PC-3 (cell line): ENCODE data around the gene ARSB. TPM values are rescaled to one million over a fixed set of nuclear protein-coding genes. Genes with fewer than 3 reads are reported as not detected.

Experiments
- ATAC-seq: fragments of 200-7000 bp; cut with Tn5 transposase; 2 replicates; pipeline ENCODE4 v1.9.1; 2020; ENCODE audit warnings: mild to moderate bottlenecking, moderate library complexity
- BruUV-seq: library from RNA; stranded (reverse); fragments of 400-500 nt; replicated peaks from 2 replicates; lab custom pipeline; 2021; lab: Mats Ljungman, UMichigan
- CTCF ChIA-PET: fragments of 300-600 bp; sonication (Branson Sonifier 250); formaldehyde crosslinking; loops from one replicate; lab custom pipeline; 2022; ENCODE audit warnings: antibody characterized with exemption; lab: Charles Lee
- POLR2A ChIA-PET: fragments of 300-600 bp; sonication (Branson Sonifier 250); formaldehyde crosslinking; loops from one replicate; lab custom pipeline; 2022; ENCODE audit warnings: antibody characterized with exemption; ENCODE audit not compliant: unreplicated experiment; lab: Charles Lee
- DNase-seq: peaks from one replicate; pipeline ENCODE4 v3.0.0-alpha.2; 2015
- H2AFZ ChIP-seq: fragments of 300-600 bp; sonication (generic); 2 replicates; pipeline ENCODE4 v1.6.0; 2016; ENCODE audit warnings: antibody characterized with exemption, low read length
- H3F3A ChIP-seq: fragments of 300-600 bp; sonication (generic); one replicate; pipeline ENCODE4 v1.6.0; 2017; ENCODE audit warnings: antibody characterized with exemption, low read length, control low read depth, mild to moderate bottlenecking; ENCODE audit not compliant: unreplicated experiment
- H3K27ac ChIP-seq: fragments of 300-600 bp; sonication (generic); 2 replicates; pipeline ENCODE4 v1.5.1; 2016; ENCODE audit warnings: mild to moderate bottlenecking, low read length
- H3K27me3 ChIP-seq: fragments of 300-600 bp; sonication (generic); 2 replicates; pipeline ENCODE4 v1.6.1; 2016; ENCODE audit warnings: low read length, mixed read lengths
- H3K36me3 ChIP-seq: fragments of 300-600 bp; sonication (generic); 2 replicates; pipeline ENCODE4 v1.6.1; 2016; ENCODE audit warnings: low read depth, mixed run types, low read length, mixed read lengths
- H3K4me1 ChIP-seq: fragments of 300-600 bp; sonication (generic); 2 replicates; pipeline ENCODE4 v1.5.1; 2016; ENCODE audit warnings: low read length; ENCODE audit not compliant: insufficient read depth
- H3K4me2 ChIP-seq: fragments of 300-600 bp; sonication (generic); 2 replicates; pipeline ENCODE4 v1.6.0; 2016; ENCODE audit warnings: low read length
- H3K4me3 ChIP-seq: fragments of 300-600 bp; sonication (generic); 2 replicates; pipeline ENCODE4 v1.5.1; 2016; ENCODE audit warnings: mild to moderate bottlenecking, low read length, mixed read lengths
- H3K79me2 ChIP-seq: fragments of 300-600 bp; sonication (generic); 2 replicates; pipeline ENCODE4 v1.6.1; 2017; ENCODE audit warnings: low read length, mixed read lengths
- H3K9ac ChIP-seq: fragments of 300-600 bp; sonication (generic); 2 replicates; pipeline ENCODE4 v1.6.0; 2016; ENCODE audit warnings: mild to moderate bottlenecking, low read length
- H3K9me2 ChIP-seq: fragments of 300-600 bp; sonication (generic); replicated peaks from 2 replicates; pipeline ENCODE4 v1.6.1; 2016; ENCODE audit warnings: mixed run types, low read length, mixed read lengths
- H3K9me3 ChIP-seq: fragments of 300-600 bp; sonication (generic); 2 replicates; pipeline ENCODE4 v1.6.1; 2016; ENCODE audit warnings: low read length, mixed read lengths
- H4K20me1 ChIP-seq: fragments of 300-600 bp; sonication (generic); 2 replicates; pipeline ENCODE4 v1.6.1; 2016; ENCODE audit warnings: low read length, mixed read lengths
- EZH2 ChIP-seq: fragments of 300-600 bp; sonication (generic); IDR thresholded peaks from one replicate; pipeline ENCODE4 v1.6.1; 2017; ENCODE audit warnings: antibody characterized with exemption, mild to moderate bottlenecking, low read length; ENCODE audit not compliant: unreplicated experiment
- EZH2phosphoT487 ChIP-seq: fragments of 300-600 bp; sonication (generic); IDR thresholded peaks from 2 replicates; pipeline ENCODE4 v1.6.1; 2018; ENCODE audit warnings: mild to moderate bottlenecking, antibody characterized with exemption, low read length, borderline replicate concordance
- intact Hi-C: fragments of 100-400 bp; cut with micrococcal nuclease; formaldehyde crosslinking; loops from 2 replicates; pipeline ENCODE4 v1.9.0; 2023
- total RNA-seq: library from RNA; depleted of rRNA; stranded (reverse); fragments of >200 nt; gene quantifications from 2 replicates; pipeline ENCODE4 v1.2.3, GENCODE V29; 2014
- TF ChIP-seq, protein P1 (sequence below): fragments of 300-600 bp; sonication (generic); conservative IDR thresholded peaks from 2 replicates; pipeline ENCODE4 v1.5.1; 2017; ENCODE audit warnings: antibody characterized with exemption, low read depth, mild to moderate bottlenecking, low read length

Gene ARSB
- total RNA-seq, 1 experiment from 2014 or later, result 8.1 TPM

- ATAC-seq, result peak; percentile 55; the same call in 1 of the 2 replicates
- ChIA-PET POLR2A (no interaction called here), CTCF (no interaction called here)
- H2AFZ ChIP-seq, result 0 out of 2 replicates have a peak overlapping the region, but pooled peaks have one; percentile 33
- peak; percentile 56 for DNase-seq
- H3K79me2 ChIP-seq, result no peaks in the 10 kb centered on the region
- no peaks in the 10 kb centered on the region for H3K9me3 ChIP-seq
- no peaks in the 10 kb centered on the region for H3K27me3 ChIP-seq
- no peaks in the 10 kb centered on the region for H3K9me2 ChIP-seq
- H3K4me3 ChIP-seq, result no peak overlapping the region
- no peak overlapping the region for H3K9ac ChIP-seq
- H3K36me3 ChIP-seq, result no peaks in the 10 kb centered on the region
- TF ChIP-seq EZH2 (no peak), EZH2phosphoT487 (no peak)
- TF ChIP-seq, protein P1, sequence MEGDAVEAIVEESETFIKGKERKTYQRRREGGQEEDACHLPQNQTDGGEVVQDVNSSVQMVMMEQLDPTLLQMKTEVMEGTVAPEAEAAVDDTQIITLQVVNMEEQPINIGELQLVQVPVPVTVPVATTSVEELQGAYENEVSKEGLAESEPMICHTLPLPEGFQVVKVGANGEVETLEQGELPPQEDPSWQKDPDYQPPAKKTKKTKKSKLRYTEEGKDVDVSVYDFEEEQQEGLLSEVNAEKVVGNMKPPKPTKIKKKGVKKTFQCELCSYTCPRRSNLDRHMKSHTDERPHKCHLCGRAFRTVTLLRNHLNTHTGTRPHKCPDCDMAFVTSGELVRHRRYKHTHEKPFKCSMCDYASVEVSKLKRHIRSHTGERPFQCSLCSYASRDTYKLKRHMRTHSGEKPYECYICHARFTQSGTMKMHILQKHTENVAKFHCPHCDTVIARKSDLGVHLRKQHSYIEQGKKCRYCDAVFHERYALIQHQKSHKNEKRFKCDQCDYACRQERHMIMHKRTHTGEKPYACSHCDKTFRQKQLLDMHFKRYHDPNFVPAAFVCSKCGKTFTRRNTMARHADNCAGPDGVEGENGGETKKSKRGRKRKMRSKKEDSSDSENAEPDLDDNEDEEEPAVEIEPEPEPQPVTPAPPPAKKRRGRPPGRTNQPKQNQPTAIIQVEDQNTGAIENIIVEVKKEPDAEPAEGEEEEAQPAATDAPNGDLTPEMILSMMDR, result no peak
- H3K4me1 ChIP-seq, result 0 out of 2 replicates have a peak, but pooled peaks cover 5% of the 10 kb centered on the region
- intact Hi-C loops, result loop anchor here (5.0 to 10.0 kb wide), 4 partner anchors 75 to 355 kb away; partner anchors contain the start of gene LHFPL2
- no peak overlapping the region for H3K27ac ChIP-seq
- no peak overlapping the region for H3K4me2 ChIP-seq
- BruUV-seq, result no TSS peak
- no peaks in the 10 kb centered on the region for H3F3A ChIP-seq
- no peaks in the 10 kb centered on the region for H4K20me1 ChIP-seq
Observed at GRCh38 chr5:78889369-78890140, 95.6 kb downstream of the ARSB start.

GRCh38 chr5:78888580-78889368 lies 96.3 kb downstream of the ARSB start:
- POLR2A ChIA-PET, result no interaction called here

More at GRCh38 chr5:78888580-78889368, 96.3 kb downstream of the ARSB start:
- DNase-seq, result no peak
- CTCF ChIA-PET, result no interaction called here
- no TSS peak for BruUV-seq
- ATAC-seq, result no peak
- no peak overlapping the region for H3K9ac ChIP-seq
- no peaks in the 10 kb centered on the region for H3K79me2 ChIP-seq
- no peaks in the 10 kb centered on the region for H3K9me3 ChIP-seq
- H3K4me3 ChIP-seq, result no peak overlapping the region
- TF ChIP-seq EZH2phosphoT487, result no peak
- TF ChIP-seq, protein P1, result no peak
- TF ChIP-seq EZH2, result no peak
- H2AFZ ChIP-seq, result no peak overlapping the region
- H3K4me2 ChIP-seq, result no peak overlapping the region
- no peaks in the 10 kb centered on the region for H3F3A ChIP-seq
- 0 out of 2 replicates have a peak, but pooled peaks cover 5% of the 10 kb centered on the region for H3K4me1 ChIP-seq
- H3K9me2 ChIP-seq, result no peaks in the 10 kb centered on the region
- no peaks in the 10 kb centered on the region for H3K27me3 ChIP-seq
- intact Hi-C loops, result loop anchor here (5.0 to 10.0 kb wide), 4 partner anchors 74 to 354 kb away; partner anchors contain the start of gene LHFPL2
- H4K20me1 ChIP-seq, result no peaks in the 10 kb centered on the region
- H3K27ac ChIP-seq, result no peak overlapping the region
- no peaks in the 10 kb centered on the region for H3K36me3 ChIP-seq
